ENCODE measurements around the gene RUBCNL. TPM values are rescaled to one million over a fixed set of nuclear protein-coding genes. Genes with fewer than 3 reads are reported as not detected.

The RUBCNL gene
- total and polyA plus RNA-seq, 2 experiments from 2014 or later = 4.2 to 5.9 TPM

GRCh38 chr13:46315491-46316075 lies 71.5 kb downstream of the RUBCNL start:
- no peaks in the 10 kb centered on the region for H3K9me3 Mint-ChIP-seq
- no peaks in the 10 kb centered on the region for H3K27me3 ChIP-seq (ENCODE audit: insufficient read depth)
- DNase-seq (ENCODE audit: low spot score) (no peak), ATAC-seq (no peak)
- H3K4me2 ChIP-seq = no peak overlapping the region
- H3F3A ChIP-seq (replicated peaks; ENCODE audit: low read depth) = no peaks in the 10 kb centered on the region
- no peaks in the 10 kb centered on the region for H4K20me1 ChIP-seq (replicated peaks; ENCODE audit: insufficient read depth)
- no peak overlapping the region for H3K27ac Mint-ChIP-seq
- peaks cover 4% of the 10 kb centered on the region; the same call in 2 of the 3 replicates for H3K4me1 Mint-ChIP-seq
- H3K27me3 Mint-ChIP-seq (ENCODE audit: insufficient read depth, low read depth, poor library complexity) = peaks cover 2% of the 10 kb centered on the region
- no peaks in the 10 kb centered on the region for H3K36me3 Mint-ChIP-seq (ENCODE audit: low read depth)
- H3K27ac ChIP-seq (ENCODE audit: low read depth) = no peak overlapping the region
- no peaks in the 10 kb centered on the region for H3K4me1 ChIP-seq (ENCODE audit: insufficient read depth)
- H3K79me2 ChIP-seq (replicated peaks; ENCODE audit: insufficient read depth) = no peaks in the 10 kb centered on the region
- no peaks in the 10 kb centered on the region; the same call in 1 of the 2 replicates for H3K36me3 ChIP-seq (ENCODE audit: insufficient read depth)
- peaks cover 19% of the 10 kb centered on the region for H3K9me2 ChIP-seq (ENCODE audit: insufficient read depth)
- no peak overlapping the region for H2AFZ ChIP-seq
- TF ChIP-seq ZNF331 (CRISPR knock-in tag; IDR thresholded peaks at IDR 0.05; ENCODE audit: low read depth) (no peak), CTCF (conservative IDR thresholded peaks at IDR 0.05; ENCODE audit: low read depth in 2 of 2) (no peak), ZNF114 (CRISPR knock-in tag; IDR thresholded peaks at IDR 0.05) (no peak), REST (IDR thresholded peaks at IDR 0.05; ENCODE audit: unreplicated experiment) (no peak), ZNF462 (CRISPR knock-in tag; IDR thresholded peaks at IDR 0.05) (no peak), JUNB (IDR thresholded peaks at IDR 0.05; ENCODE audit: unreplicated experiment) (no peak), EZH2phosphoT487 (IDR thresholded peaks at IDR 0.05; ENCODE audit: unreplicated experiment) (no peak), EZH2 (IDR thresholded peaks at IDR 0.05; ENCODE audit: low read depth, unreplicated experiment) (no peak), CREB1 (CRISPR knock-in tag; IDR thresholded peaks at IDR 0.05; ENCODE audit: low read depth) (no peak), POLR2AphosphoS5 (IDR thresholded peaks at IDR 0.05; ENCODE audit: low read depth) (no peak), STAT1 (IDR thresholded peaks at IDR 0.05; ENCODE audit: unreplicated experiment) (no peak), NANOG (IDR thresholded peaks at IDR 0.05; ENCODE audit: borderline replicate concordance) (no peak)
- TF ChIP-seq, protein P1, sequence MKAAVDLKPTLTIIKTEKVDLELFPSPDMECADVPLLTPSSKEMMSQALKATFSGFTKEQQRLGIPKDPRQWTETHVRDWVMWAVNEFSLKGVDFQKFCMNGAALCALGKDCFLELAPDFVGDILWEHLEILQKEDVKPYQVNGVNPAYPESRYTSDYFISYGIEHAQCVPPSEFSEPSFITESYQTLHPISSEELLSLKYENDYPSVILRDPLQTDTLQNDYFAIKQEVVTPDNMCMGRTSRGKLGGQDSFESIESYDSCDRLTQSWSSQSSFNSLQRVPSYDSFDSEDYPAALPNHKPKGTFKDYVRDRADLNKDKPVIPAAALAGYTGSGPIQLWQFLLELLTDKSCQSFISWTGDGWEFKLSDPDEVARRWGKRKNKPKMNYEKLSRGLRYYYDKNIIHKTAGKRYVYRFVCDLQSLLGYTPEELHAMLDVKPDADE (IDR thresholded peaks at IDR 0.05) = no peak
- no peak overlapping the region for H3K4me3 ChIP-seq
- H3K4me3 Mint-ChIP-seq = no peak overlapping the region
